Measurements from ENCODE around the gene NOC2L. TPM values are rescaled to one million over a fixed set of nuclear protein-coding genes. Genes with fewer than 3 reads are reported as not detected.

The NOC2L gene
- total RNA-seq, 1 donor from 2014 or later: 50.6 TPM

DNA sequence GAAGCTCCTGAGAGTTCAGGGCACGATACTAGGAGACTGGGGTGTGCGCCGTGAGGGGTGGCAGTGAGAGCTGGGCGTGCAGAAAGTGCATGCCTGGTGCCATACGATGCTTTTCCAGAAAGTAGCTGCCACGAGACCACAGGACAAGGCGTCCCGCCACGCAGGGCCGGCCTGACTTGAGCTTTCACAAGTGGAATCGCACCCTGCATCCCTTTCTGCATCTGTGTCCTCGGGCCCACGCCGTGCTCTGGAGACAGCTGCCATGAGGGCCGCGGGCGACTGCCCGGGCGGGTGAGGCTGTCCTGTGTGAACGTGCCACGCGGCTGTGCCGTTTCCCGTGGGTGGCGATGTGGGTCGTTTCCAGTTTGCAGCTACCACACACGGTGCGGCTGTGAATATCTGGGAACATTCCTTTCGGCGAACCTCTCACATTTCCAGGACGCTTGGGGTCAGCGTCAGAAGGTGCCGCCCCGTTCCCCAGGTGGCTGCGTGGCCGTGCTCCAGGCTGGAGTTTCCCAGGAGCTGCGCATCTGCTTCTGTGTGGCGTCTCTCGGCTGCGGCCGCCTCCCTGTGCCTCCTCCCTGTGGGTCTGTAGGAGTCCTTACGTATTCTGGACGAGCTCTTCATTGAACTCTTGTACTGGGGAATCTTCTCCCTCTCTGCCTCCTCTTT, 23.8 kb upstream of the NOC2L start:
- H3K4me3 Mint-ChIP-seq (ENCODE audit: unreplicated experiment): no peak overlapping the region
- no peak overlapping the region for H3K27ac Mint-ChIP-seq (ENCODE audit: unreplicated experiment)

GRCh38 chr1:981955-982558, 23.0 kb upstream of the NOC2L start, which contains the start of gene PERM1:
TSS of gene PERM1 (minus strand) at chr1:982093. CDS start at chr1:981029, 1,064 bp downstream.
- no peak within 1 kb of the TSS for H3K27ac Mint-ChIP-seq (ENCODE audit: unreplicated experiment)

More for the DNA sequence above, 23.8 kb upstream of the NOC2L start:
- TF ChIP-seq, protein P1, sequence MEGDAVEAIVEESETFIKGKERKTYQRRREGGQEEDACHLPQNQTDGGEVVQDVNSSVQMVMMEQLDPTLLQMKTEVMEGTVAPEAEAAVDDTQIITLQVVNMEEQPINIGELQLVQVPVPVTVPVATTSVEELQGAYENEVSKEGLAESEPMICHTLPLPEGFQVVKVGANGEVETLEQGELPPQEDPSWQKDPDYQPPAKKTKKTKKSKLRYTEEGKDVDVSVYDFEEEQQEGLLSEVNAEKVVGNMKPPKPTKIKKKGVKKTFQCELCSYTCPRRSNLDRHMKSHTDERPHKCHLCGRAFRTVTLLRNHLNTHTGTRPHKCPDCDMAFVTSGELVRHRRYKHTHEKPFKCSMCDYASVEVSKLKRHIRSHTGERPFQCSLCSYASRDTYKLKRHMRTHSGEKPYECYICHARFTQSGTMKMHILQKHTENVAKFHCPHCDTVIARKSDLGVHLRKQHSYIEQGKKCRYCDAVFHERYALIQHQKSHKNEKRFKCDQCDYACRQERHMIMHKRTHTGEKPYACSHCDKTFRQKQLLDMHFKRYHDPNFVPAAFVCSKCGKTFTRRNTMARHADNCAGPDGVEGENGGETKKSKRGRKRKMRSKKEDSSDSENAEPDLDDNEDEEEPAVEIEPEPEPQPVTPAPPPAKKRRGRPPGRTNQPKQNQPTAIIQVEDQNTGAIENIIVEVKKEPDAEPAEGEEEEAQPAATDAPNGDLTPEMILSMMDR (IDR thresholded peaks at IDR 0.05): no peak
- H3K9me3 Mint-ChIP-seq (ENCODE audit: low read depth): peaks cover under 1% of the 10 kb centered on the region
- peaks cover 5% of the 10 kb centered on the region for H3K27me3 Mint-ChIP-seq (ENCODE audit: low read depth)
- DNase-seq (ENCODE audit: low spot score): no peak
- peaks cover 3% of the 10 kb centered on the region for H3K4me1 Mint-ChIP-seq (ENCODE audit: low read depth)
- peaks cover under 1% of the 10 kb centered on the region for H3K36me3 Mint-ChIP-seq (ENCODE audit: low read depth)

GRCh38 chr1:981491-981954, 22.5 kb upstream of the NOC2L start:
- DNase-seq (ENCODE audit: low spot score): no peak
- H3K4me1 Mint-ChIP-seq (ENCODE audit: low read depth): peaks cover 3% of the 10 kb centered on the region
- no peak overlapping the region for H3K27ac Mint-ChIP-seq (ENCODE audit: unreplicated experiment)
- no peaks in the 10 kb centered on the region for H3K36me3 Mint-ChIP-seq (ENCODE audit: low read depth)
- TF ChIP-seq, protein P1 (IDR thresholded peaks at IDR 0.05): no peak
- H3K9me3 Mint-ChIP-seq (ENCODE audit: low read depth): no peaks in the 10 kb centered on the region
- peaks cover 5% of the 10 kb centered on the region for H3K27me3 Mint-ChIP-seq (ENCODE audit: low read depth)
- no peak overlapping the region for H3K4me3 Mint-ChIP-seq (ENCODE audit: unreplicated experiment)

More at GRCh38 chr1:981955-982558, 23.0 kb upstream of the NOC2L start, which contains the start of gene PERM1:
- TF ChIP-seq, protein P1 (IDR thresholded peaks at IDR 0.05): no peak
- peaks cover 3% of the 10 kb centered on the region for H3K4me1 Mint-ChIP-seq (ENCODE audit: low read depth)
- H3K9me3 Mint-ChIP-seq (ENCODE audit: low read depth): no peaks in the 10 kb centered on the region
- H3K4me3 Mint-ChIP-seq (ENCODE audit: unreplicated experiment): no peak within 1 kb of the TSS
- DNase-seq (ENCODE audit: low spot score): no peak
- peaks cover 5% of the 10 kb centered on the region for H3K27me3 Mint-ChIP-seq (ENCODE audit: low read depth)
- no peaks in the 10 kb centered on the region for H3K36me3 Mint-ChIP-seq (ENCODE audit: low read depth)

DNA sequence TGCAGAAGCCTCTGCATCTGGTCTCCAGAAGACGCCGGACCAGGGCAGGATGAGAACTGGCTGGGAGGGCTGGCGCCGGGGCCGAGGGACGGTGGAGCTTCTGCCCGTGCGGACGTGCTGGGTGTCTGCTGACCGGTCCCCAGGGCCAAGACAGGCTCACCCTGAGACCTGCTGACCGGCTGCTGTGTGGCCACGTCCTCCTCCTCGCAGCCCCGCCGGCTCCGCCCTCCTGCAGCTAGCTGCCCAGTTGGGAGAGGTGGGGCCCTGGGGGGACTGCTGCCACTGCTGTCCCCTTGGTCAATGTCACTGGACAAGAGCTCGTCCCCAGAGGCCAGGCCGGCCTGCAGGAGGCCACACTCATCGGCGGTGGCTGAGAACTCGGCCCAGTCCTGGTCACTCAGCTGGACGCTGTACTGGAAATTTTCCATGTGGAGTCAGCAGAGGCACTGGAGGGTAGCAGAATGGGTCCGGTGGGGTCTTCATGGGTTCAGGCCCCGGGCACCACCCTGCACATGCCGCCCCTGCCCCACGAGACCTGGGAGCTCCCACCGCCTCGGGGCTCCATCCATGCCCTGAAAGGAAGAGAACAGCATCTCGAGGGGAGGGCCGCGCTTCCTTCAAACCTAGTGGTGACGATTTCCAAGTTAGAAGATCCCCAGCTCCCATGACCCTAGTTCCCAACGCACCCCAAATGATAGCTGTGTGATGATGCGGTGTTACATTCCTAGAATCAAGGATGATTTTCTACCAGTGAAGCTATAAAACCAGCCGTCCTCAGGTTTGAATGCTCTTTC, 21.7 kb upstream of the NOC2L start:
- no peaks in the 10 kb centered on the region for H3K9me3 Mint-ChIP-seq (ENCODE audit: low read depth)
- H3K4me3 Mint-ChIP-seq (ENCODE audit: unreplicated experiment): no peak overlapping the region
- H3K36me3 Mint-ChIP-seq (ENCODE audit: low read depth): no peaks in the 10 kb centered on the region
- DNase-seq (ENCODE audit: low spot score): no peak
- peaks cover 3% of the 10 kb centered on the region for H3K4me1 Mint-ChIP-seq (ENCODE audit: low read depth)
- peaks cover 7% of the 10 kb centered on the region for H3K27me3 Mint-ChIP-seq (ENCODE audit: low read depth)
- no peak overlapping the region for H3K27ac Mint-ChIP-seq (ENCODE audit: unreplicated experiment)
- TF ChIP-seq, protein P1 (IDR thresholded peaks at IDR 0.05): no peak

GRCh38 chr1:980137-980571, 21.1 kb upstream of the NOC2L start:
- TF ChIP-seq, protein P1 (IDR thresholded peaks at IDR 0.05): no peak
- H3K9me3 Mint-ChIP-seq (ENCODE audit: low read depth): no peaks in the 10 kb centered on the region
- H3K27me3 Mint-ChIP-seq (ENCODE audit: low read depth): peaks cover 9% of the 10 kb centered on the region

More at GRCh38 chr1:980137-980571, 21.1 kb upstream of the NOC2L start:
- no peaks in the 10 kb centered on the region for H3K36me3 Mint-ChIP-seq (ENCODE audit: low read depth)
- peaks cover 3% of the 10 kb centered on the region for H3K4me1 Mint-ChIP-seq (ENCODE audit: low read depth)
- H3K27ac Mint-ChIP-seq (ENCODE audit: unreplicated experiment): no peak overlapping the region
- H3K4me3 Mint-ChIP-seq (ENCODE audit: unreplicated experiment): no peak overlapping the region
- no peak for DNase-seq (ENCODE audit: low spot score)

Data from chondrocyte (in vitro differentiated cells).